ENCODE data around the gene GATA5. TPM values are rescaled to one million over a fixed set of nuclear protein-coding genes. Genes with fewer than 3 reads are reported as not detected.

Gene GATA5
- total and polyA plus RNA-seq, 8 donors: 3.1 to 16.4 (median 9.3) TPM; not detected in 1

DNA sequence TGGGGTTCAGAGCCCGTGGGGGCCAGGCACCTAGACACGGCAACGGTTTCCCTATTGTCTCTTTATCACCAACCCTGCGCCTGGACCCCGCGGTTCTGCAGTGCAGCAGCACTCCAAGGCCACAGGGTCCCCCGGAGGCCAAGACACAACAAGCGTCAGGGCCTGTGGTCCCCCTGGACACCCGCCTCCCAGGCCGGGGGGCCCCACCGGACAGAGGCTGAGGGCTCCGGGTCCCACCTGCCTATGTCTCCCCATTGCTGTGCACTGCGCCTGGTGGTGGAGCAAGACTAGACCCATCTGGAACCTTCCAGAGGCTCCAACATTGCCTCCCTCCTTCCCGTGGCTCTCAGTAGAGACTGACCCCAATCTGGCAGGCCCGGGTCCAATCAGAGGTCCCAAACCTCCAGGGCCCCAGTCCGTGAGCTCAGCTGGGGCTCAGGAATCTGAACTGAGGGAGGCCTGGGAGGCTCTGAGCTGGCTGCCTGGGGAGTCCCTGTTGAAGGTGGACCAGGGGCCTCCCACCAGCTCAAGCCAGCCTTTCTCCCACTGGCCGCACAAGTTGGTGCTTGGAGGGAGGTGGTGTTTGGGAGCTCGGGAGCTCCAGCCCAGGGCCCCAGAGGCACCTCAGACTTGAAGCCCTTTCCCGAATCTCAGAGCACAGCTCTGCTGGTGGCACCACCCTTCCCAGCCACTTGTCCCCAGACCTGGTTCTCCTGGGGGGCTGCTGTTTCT, 8.8 kb downstream of the GATA5 start:
- H3K4me1 ChIP-seq: peaks cover 0 to 24% (median 18%) of the 10 kb centered on the region in 4 donors
- TF ChIP-seq POLR2AphosphoS5 (IDR thresholded peaks at IDR 0.05): no peak
- TF ChIP-seq EP300 (IDR thresholded peaks at IDR 0.05): no peak
- TF ChIP-seq, protein P1, sequence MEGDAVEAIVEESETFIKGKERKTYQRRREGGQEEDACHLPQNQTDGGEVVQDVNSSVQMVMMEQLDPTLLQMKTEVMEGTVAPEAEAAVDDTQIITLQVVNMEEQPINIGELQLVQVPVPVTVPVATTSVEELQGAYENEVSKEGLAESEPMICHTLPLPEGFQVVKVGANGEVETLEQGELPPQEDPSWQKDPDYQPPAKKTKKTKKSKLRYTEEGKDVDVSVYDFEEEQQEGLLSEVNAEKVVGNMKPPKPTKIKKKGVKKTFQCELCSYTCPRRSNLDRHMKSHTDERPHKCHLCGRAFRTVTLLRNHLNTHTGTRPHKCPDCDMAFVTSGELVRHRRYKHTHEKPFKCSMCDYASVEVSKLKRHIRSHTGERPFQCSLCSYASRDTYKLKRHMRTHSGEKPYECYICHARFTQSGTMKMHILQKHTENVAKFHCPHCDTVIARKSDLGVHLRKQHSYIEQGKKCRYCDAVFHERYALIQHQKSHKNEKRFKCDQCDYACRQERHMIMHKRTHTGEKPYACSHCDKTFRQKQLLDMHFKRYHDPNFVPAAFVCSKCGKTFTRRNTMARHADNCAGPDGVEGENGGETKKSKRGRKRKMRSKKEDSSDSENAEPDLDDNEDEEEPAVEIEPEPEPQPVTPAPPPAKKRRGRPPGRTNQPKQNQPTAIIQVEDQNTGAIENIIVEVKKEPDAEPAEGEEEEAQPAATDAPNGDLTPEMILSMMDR (IDR thresholded peaks at IDR 0.05): no peak
- no peak for TF ChIP-seq POLR2A (IDR thresholded peaks at IDR 0.05)
- H3K27ac ChIP-seq: no peak overlapping the region
- 78 to 83% (median 83%) methylated on average over 17 to 19 of the region's 19 CpGs for WGBS, 5 donors
- peaks cover 0 to 43% (median 0%) of the 10 kb centered on the region in 3 donors for H3K27me3 ChIP-seq
- H3K36me3 ChIP-seq: peaks cover 0 to 33% (median 29%) of the 10 kb centered on the region in 4 donors
- no peak overlapping the region for H3K4me3 ChIP-seq
- intact Hi-C loops (cut with DNase I; ENCODE audit: low total_unique reads): no loop called here
- no peak for DNase-seq
- H3K9me3 ChIP-seq: no peaks in the 10 kb centered on the region

DNA sequence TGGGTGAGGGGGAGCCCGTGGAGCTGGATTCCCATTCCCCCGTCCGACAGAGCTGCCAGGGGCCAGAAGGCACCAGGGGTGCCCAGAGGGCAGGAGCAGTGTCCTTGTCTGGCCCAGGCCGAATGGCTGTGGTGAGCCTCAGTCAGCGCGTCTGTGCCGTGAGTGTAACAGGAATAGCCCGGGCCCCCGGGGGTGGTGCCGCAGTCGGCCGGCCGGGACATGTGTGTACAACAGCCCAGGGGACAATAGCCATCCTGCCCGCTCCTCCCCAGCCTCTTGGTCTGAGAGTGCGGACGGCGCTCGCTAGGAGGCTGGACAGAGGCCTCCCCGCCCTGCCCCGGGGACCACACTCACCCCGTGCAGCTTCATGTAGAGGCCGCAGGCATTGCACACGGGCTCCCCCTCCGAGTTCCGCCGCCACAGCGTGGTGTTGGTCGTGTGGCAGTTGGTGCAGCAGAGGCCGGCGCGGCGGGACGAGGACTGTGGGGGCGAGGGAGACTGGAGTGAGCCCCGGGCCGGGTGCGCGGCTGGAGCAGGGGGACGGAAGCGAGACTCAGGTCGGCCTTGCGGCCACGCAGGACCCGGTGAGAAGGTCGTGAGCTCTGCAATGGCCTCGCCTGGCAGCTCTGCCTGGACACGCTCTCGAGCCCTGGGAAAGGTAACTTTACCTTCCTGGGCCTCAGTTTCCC, 9.6 kb downstream of the GATA5 start:
- Histone ChIP-seq H3K27ac (no peak overlapping the region), H3K36me3 (peaks cover 0 to 33% (median 29%) of the 10 kb centered on the region in 4 donors), H3K9me3 (no peaks in the 10 kb centered on the region), H3K4me1 (peaks cover 3 to 32% (median 25%) of the 10 kb centered on the region in 4 donors), H3K27me3 (peaks cover 0 to 47% (median 0%) of the 10 kb centered on the region in 3 donors), H3K4me3 (no peak overlapping the region)
- TF ChIP-seq POLR2AphosphoS5 (IDR thresholded peaks at IDR 0.05) (no peak), EP300 (IDR thresholded peaks at IDR 0.05) (no peak), POLR2A (IDR thresholded peaks at IDR 0.05) (no peak)
- TF ChIP-seq, protein P1 (IDR thresholded peaks at IDR 0.05): no peak
- intact Hi-C loops (cut with DNase I; ENCODE audit: low total_unique reads): no loop called here
- 80 to 92% (median 84%) methylated on average over 29 to 48 of the region's 48 CpGs for WGBS, 5 donors
- no peak for DNase-seq

DNA sequence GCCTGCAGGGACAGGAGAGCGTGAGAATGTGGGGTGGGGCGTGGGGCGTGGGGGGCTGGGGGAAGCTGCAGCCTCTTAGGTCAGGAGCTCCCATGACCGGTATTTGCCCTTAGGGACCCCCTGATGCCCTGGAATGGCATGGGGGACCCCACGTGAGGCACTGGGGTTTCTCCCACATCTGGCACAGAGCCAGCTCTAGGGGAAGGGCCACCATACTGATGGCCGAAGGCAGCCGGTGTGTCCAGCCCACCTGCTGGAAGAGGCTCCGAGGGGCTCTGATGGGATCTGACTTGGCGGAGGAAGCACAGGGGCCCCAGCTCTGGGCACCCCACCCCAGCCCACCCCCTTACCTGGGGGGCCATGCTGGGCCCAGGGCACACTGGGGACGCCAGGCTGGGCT, 10.8 kb downstream of the GATA5 start:
- intact Hi-C loops (cut with DNase I; ENCODE audit: low total_unique reads): no loop called here
- no peak overlapping the region for H3K27ac ChIP-seq
- 80 to 100% (median 81%) methylated on average over 1 to 10 of the region's 10 CpGs for WGBS, 5 donors
- H3K9me3 ChIP-seq: no peaks in the 10 kb centered on the region
- DNase-seq: no peak
- H3K4me1 ChIP-seq: peaks cover 4 to 31% (median 25%) of the 10 kb centered on the region in 4 donors
- no peak overlapping the region for H3K4me3 ChIP-seq
- TF ChIP-seq POLR2A (IDR thresholded peaks at IDR 0.05) (no peak), EP300 (IDR thresholded peaks at IDR 0.05) (no peak), POLR2AphosphoS5 (IDR thresholded peaks at IDR 0.05) (no peak)
- TF ChIP-seq, protein P1 (IDR thresholded peaks at IDR 0.05): no peak
- peaks cover 0 to 46% (median 0%) of the 10 kb centered on the region in 3 donors for H3K27me3 ChIP-seq
- peaks cover 0 to 33% (median 29%) of the 10 kb centered on the region in 4 donors for H3K36me3 ChIP-seq

DNA sequence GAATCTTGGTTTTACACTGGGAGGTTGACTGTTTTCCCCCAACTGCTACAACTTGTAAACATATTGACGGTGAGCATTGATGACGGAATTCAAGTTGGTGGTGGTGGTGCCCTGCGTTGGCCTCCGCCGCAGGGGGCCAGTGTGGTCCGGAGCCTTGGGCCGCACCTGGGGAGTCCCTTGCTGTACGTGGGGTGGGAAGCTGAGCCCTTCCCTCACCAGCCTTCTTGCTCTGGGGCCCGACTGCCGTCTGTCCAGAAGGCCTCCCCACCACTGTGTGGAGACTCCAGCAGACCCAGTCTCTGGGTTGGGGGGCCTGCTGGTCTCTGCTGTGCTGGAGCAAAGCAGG, 11.4 kb downstream of the GATA5 start:
- intact Hi-C loops (cut with DNase I; ENCODE audit: low total_unique reads): no loop called here
- no peak for TF ChIP-seq EP300 (IDR thresholded peaks at IDR 0.05)
- no peak for TF ChIP-seq POLR2AphosphoS5 (IDR thresholded peaks at IDR 0.05)
- TF ChIP-seq POLR2A (IDR thresholded peaks at IDR 0.05): no peak
- TF ChIP-seq, protein P1 (IDR thresholded peaks at IDR 0.05): no peak
- Histone ChIP-seq H3K27ac (no peak overlapping the region), H3K27me3 (peaks cover 0 to 44% (median 0%) of the 10 kb centered on the region in 3 donors), H3K9me3 (no peaks in the 10 kb centered on the region), H3K36me3 (peaks cover 0 to 33% (median 29%) of the 10 kb centered on the region in 4 donors), H3K4me3 (no peak overlapping the region), H3K4me1 (peaks cover 4 to 28% (median 22%) of the 10 kb centered on the region in 4 donors)
- WGBS, 5 donors: 86 to 100% (median 91%) methylated on average over 8 to 10 of the region's 10 CpGs
- DNase-seq: no peak

All from stomach (tissue), 9 donors.